ENCODE measurements around the gene AKR1A1. TPM values are rescaled to one million over a fixed set of nuclear protein-coding genes. Genes with fewer than 3 reads are reported as not detected.

Gene AKR1A1
- total and polyA plus RNA-seq, 2 experiments from 2014 or later: 186 to 275 TPM

GRCh38 chr1:45563843-45564242 is 13.2 kb downstream of the AKR1A1 start:
- Histone ChIP-seq H2AFZ (no peak overlapping the region), H3K4me2 (no peak overlapping the region), H3K36me3 (ENCODE audit: insufficient read depth) (peaks cover 55% of the 10 kb centered on the region), H3K27ac (ENCODE audit: low read depth) (no peak overlapping the region; the same call in 1 of the 2 replicates), H4K20me1 (replicated peaks; ENCODE audit: insufficient read depth) (peaks cover 34% of the 10 kb centered on the region), H3K4me1 (ENCODE audit: insufficient read depth) (no peaks in the 10 kb centered on the region), H3F3A (replicated peaks; ENCODE audit: low read depth) (peaks cover 23% of the 10 kb centered on the region), H3K79me2 (replicated peaks; ENCODE audit: insufficient read depth) (peaks cover 45% of the 10 kb centered on the region), H3K27me3 (ENCODE audit: insufficient read depth) (no peaks in the 10 kb centered on the region), H3K9me2 (ENCODE audit: insufficient read depth) (no peaks in the 10 kb centered on the region), H3K4me3 (no peak overlapping the region)
- Mint-ChIP-seq H3K36me3 (ENCODE audit: low read depth) (peaks cover 87% of the 10 kb centered on the region), H3K4me3 (no peak overlapping the region), H3K9me3 (no peaks in the 10 kb centered on the region), H3K4me1 (no peaks in the 10 kb centered on the region), H3K27me3 (ENCODE audit: insufficient read depth, low read depth, poor library complexity) (peaks cover 10% of the 10 kb centered on the region), H3K27ac (no peak overlapping the region)
- TF ChIP-seq ZNF331 (CRISPR knock-in tag; IDR thresholded peaks at IDR 0.05; ENCODE audit: low read depth): no peak
- TF ChIP-seq STAT1 (IDR thresholded peaks at IDR 0.05; ENCODE audit: unreplicated experiment): no peak
- TF ChIP-seq POLR2AphosphoS5 (IDR thresholded peaks at IDR 0.05; ENCODE audit: low read depth): no peak
- no peak for TF ChIP-seq CREB1 (CRISPR knock-in tag; IDR thresholded peaks at IDR 0.05; ENCODE audit: low read depth)
- no peak for TF ChIP-seq ZNF462 (CRISPR knock-in tag; IDR thresholded peaks at IDR 0.05)
- no peak for TF ChIP-seq CTCF (conservative IDR thresholded peaks at IDR 0.05; ENCODE audit: low read depth in 2 of 2)
- TF ChIP-seq ETS1 (IDR thresholded peaks at IDR 0.05): no peak
- no peak for TF ChIP-seq ZNF114 (CRISPR knock-in tag; IDR thresholded peaks at IDR 0.05)
- no peak for TF ChIP-seq JUNB (IDR thresholded peaks at IDR 0.05; ENCODE audit: unreplicated experiment)
- no peak for TF ChIP-seq EZH2phosphoT487 (IDR thresholded peaks at IDR 0.05; ENCODE audit: unreplicated experiment)
- TF ChIP-seq NANOG (IDR thresholded peaks at IDR 0.05; ENCODE audit: borderline replicate concordance): no peak
- ATAC-seq (no peak), DNase-seq (ENCODE audit: low spot score) (no peak)
